Adrenal gland (tissue), 12 donors: ENCODE results near the gene LINC00305. TPM values are rescaled to one million over a fixed set of nuclear protein-coding genes. Genes with fewer than 3 reads are reported as not detected.

Experiments
- DNase-seq, 7 donors: peaks; one replicate each; pipeline ENCODE4 v3.0.0-alpha.2; 2019 to 2020
- H3K27ac ChIP-seq, 5 donors: fragments of 200-600 bp; sonication (generic) in 4 of 5; 1 replicate in 3 of 5; 2 replicates in 2 of 5; pipeline versions ENCODE4 v1.5.1 to v1.8.0; 2016 to 2020; ENCODE audit warnings: mild to moderate bottlenecking in 1 of 5
- H3K27me3 ChIP-seq: fragments of 200-600 bp; 2 replicates; pipeline ENCODE4 v1.8.0; 2021
- H3K36me3 ChIP-seq, 2 donors: fragments of 200-600 bp; replicated peaks in 1 of 2; 1 replicate in 1 of 2; 2 replicates in 1 of 2; pipeline versions ENCODE4 v1.5.1 to v1.8.0; 2018 to 2022
- H3K4me1 ChIP-seq, 2 donors: fragments of 200-600 bp; replicated peaks in 1 of 2; 1 replicate in 1 of 2; 2 replicates in 1 of 2; pipeline versions ENCODE4 v1.5.1 to v1.8.0; 2018 to 2021
- H3K4me3 ChIP-seq, 4 donors: fragments of 200-600 bp; sonication (generic) in 3 of 4; one replicate each; pipeline ENCODE4 v1.5.1; 2016 to 2018
- H3K9me3 ChIP-seq, 3 donors: fragments of 200-600 bp; sonication (generic) in 1 of 3; replicated peaks in 1 of 3; 1 replicate in 2 of 3; 2 replicates in 1 of 3; pipeline versions ENCODE4 v1.5.1 to v1.8.0; 2016 to 2021
- CTCF ChIP-seq, 6 experiments: fragments of 450-650 bp in 4 of 6; fragments of 200-600 bp in 2 of 6; sonication (generic) in 1 of 6; IDR thresholded peaks; 1 replicate in 5 of 6; 2 replicates in 1 of 6; pipeline versions ENCODE4 v1.5.1 to v1.8.0; 2016 to 2021; ENCODE audit warnings: antibody characterized with exemption in 6 of 6, mild to moderate bottlenecking in 2 of 6, moderate library complexity in 1 of 6
- POLR2A ChIP-seq, 2 donors: fragments of 450-650 bp; IDR thresholded peaks; one replicate each; pipeline ENCODE4 v1.6.1; 2017; ENCODE audit warnings: antibody characterized with exemption in 2 of 2, mild to moderate bottlenecking in 2 of 2, moderate library complexity in 1 of 2
- WGBS, 4 donors: extraction: QIAGEN DNeasy Blood & Tissue Kit in 2 of 4; methylation state at CpG; one replicate each; pipeline versions ENCODE4 v1.1.5 to v1.1.7; 2013 to 2017; 5-methylcytosine and 5-hydroxymethylcytosine counted together
- intact Hi-C, 2 donors: fragments of 100-400 bp; cut with DNase I; formaldehyde crosslinking; loops; one replicate each; pipeline versions ENCODE4 v1.14.1 to v1.15.0; 2022 to 2023
- polyA plus RNA-seq, 3 donors: library from polyadenylated mRNA; stranded (reverse); fragments of 200-250 nt in 2 of 3; fragments of 350-450 nt in 1 of 3; fragmentation: Illumina TruSeq in 1 of 3; extraction: RNeasy Lipid Tissue Mini Kit (QIAGEN cat#74804) in 1 of 3; gene quantifications; one replicate each; pipeline ENCODE4 v1.2.3, GENCODE V29; 2013 to 2014
- total RNA-seq, 9 donors: library from RNA; depleted of rRNA in 4 of 9; stranded (reverse); fragments of >200 nt in 4 of 9; fragments of 120-200 nt in 1 of 9; fragmentation: NEBNext Ultra II Directional in 1 of 9; extraction: Animal tissue kit (Norgen Biotek cat#: 25700) in 1 of 9; gene quantifications; one replicate each; pipeline versions ENCODE4 v1.1.0 to v1.2.4, GENCODE V29; 2013 to 2023
- donor health status: healthy with polysubstance abuse.
- donor health status: Bipolar disorder and iron deficiency.
- donor health status: DM: yes; HTN: yes; CAD: no.
- donor health status: DM: no; HTN: no; CAD: no.
- donor health status: DM: no; HTN: no; CAD: no.
- donor health status: DM: yes; HTN: yes; CAD: no.

Gene LINC00305
- total and polyA plus RNA-seq, 12 donors, result 0.33 TPM; not detected in 11

GRCh38 chr18:64131314-64131713 lies 17.6 kb downstream of the LINC00305 start:
- TF ChIP-seq CTCF (IDR thresholded peaks at IDR 0.05), result no peak
- H3K27ac ChIP-seq, result no peak overlapping the region
- H3K36me3 ChIP-seq, result no peaks in the 10 kb centered on the region
- no peak for DNase-seq
- no peaks in the 10 kb centered on the region for H3K4me1 ChIP-seq
- intact Hi-C loops, result no loop called here
- no peak overlapping the region for H3K4me3 ChIP-seq
- H3K9me3 ChIP-seq, result no peaks in the 10 kb centered on the region
- no peaks in the 10 kb centered on the region for H3K27me3 ChIP-seq
- WGBS, 4 donors, result 84 to 97% (median 88%) methylated on average over 2 of the region's 2 CpGs

- intact Hi-C loops, result no loop called here
- WGBS, 4 donors, result 38 to 61% (median 50%) methylated on average over 2 of the region's 2 CpGs
- Histone ChIP-seq H3K36me3 (no peaks in the 10 kb centered on the region), H3K9me3 (no peaks in the 10 kb centered on the region), H3K27ac (no peak overlapping the region), H3K4me3 (no peak overlapping the region), H3K4me1 (no peaks in the 10 kb centered on the region), H3K27me3 (no peaks in the 10 kb centered on the region)
- no peak for TF ChIP-seq POLR2A (IDR thresholded peaks at IDR 0.05)
- no peak for TF ChIP-seq CTCF (IDR thresholded peaks at IDR 0.05)
- no peak for DNase-seq
These were observed 21.7 kb downstream of the LINC00305 start for GRCh38 chr18:64127172-64127571.

GRCh38 chr18:64119916-64120315 lies 29.0 kb downstream of the LINC00305 start:
- no peaks in the 10 kb centered on the region for H3K27me3 ChIP-seq
- H3K4me3 ChIP-seq, result no peak overlapping the region
- peak in 1 of 6 experiments; percentile 19 for TF ChIP-seq CTCF (IDR thresholded peaks at IDR 0.05)
- no peak for TF ChIP-seq POLR2A (IDR thresholded peaks at IDR 0.05)
- no peak for DNase-seq
- WGBS, 4 donors, result 53 to 77% (median 63%) methylated on average over 1 of the region's 1 CpG
- intact Hi-C loops, result no loop called here
- H3K36me3 ChIP-seq, result no peaks in the 10 kb centered on the region
- H3K27ac ChIP-seq, result no peak overlapping the region
- no peaks in the 10 kb centered on the region for H3K9me3 ChIP-seq
- H3K4me1 ChIP-seq, result no peaks in the 10 kb centered on the region

GRCh38 chr18:64118406-64118805 lies 30.5 kb downstream of the LINC00305 start:
- TF ChIP-seq CTCF (IDR thresholded peaks at IDR 0.05) (no peak), POLR2A (IDR thresholded peaks at IDR 0.05) (no peak)
- Histone ChIP-seq H3K36me3 (no peaks in the 10 kb centered on the region), H3K27me3 (no peaks in the 10 kb centered on the region), H3K27ac (no peak overlapping the region), H3K4me1 (no peaks in the 10 kb centered on the region), H3K4me3 (no peak overlapping the region), H3K9me3 (no peaks in the 10 kb centered on the region)
- intact Hi-C loops, result no loop called here
- WGBS, 4 donors, result 94% methylated on average over 3 of the region's 3 CpGs
- no peak for DNase-seq
